ENCODE measurements around the gene TMEM132D.

The TMEM132D gene

DNA sequence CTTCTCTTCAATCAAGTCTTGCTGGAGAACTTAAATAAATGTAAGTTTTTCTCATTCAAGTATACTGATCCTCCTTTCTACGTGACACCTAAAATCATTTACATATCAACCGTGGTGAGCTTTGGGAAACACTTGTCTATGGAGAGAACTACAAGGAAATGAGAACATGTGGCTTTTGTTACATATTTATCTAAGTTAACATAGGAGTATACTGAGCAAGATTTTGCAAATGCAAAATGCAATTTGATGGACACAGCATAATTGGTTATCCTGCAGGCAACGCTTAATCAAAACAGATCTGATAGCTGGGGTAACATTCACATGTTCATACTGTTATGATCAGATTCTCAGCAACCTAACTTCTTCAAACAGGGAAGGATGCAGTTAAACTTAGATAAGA, 376.3 kb downstream of the TMEM132D start:
- no peak for DNase-seq

DNA sequence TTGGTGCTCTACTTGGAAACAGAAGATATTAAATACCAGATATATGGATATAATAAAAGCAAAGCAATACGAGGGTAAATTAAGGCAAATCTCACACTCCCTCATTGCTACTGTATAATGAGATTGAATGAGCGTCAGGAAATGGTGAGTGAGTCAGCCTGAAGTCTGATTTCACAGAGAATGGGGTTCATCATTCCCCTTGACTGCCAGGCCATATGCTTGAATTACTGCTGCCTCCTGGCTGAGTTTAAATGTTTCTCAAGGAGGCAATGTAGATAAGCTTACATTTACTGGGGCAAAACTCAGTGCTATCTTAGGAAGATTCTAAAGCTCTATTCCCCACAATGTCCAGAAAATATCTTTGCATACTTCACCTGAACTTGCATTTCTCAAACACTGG, 380.2 kb downstream of the TMEM132D start:
- no peak for DNase-seq

DNA sequence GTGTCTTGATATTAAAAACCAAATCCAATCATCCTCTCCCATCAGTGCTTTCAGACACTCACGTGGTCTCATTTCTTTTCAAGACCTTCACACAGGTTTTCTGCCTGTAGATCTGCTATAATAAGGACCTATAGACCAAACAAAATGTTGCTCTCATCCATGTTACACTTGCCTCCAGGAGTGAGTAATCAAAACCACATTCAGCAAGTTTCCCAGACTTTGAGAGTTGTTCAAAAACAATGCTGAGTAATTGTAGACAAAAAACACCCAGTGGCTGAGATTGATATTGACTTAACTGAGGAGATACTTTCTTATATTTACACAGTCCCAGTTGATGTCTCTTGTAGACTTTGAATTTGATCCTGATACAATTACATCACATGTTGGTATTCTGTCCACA, 383.1 kb downstream of the TMEM132D start:
- no peak for DNase-seq

DNA sequence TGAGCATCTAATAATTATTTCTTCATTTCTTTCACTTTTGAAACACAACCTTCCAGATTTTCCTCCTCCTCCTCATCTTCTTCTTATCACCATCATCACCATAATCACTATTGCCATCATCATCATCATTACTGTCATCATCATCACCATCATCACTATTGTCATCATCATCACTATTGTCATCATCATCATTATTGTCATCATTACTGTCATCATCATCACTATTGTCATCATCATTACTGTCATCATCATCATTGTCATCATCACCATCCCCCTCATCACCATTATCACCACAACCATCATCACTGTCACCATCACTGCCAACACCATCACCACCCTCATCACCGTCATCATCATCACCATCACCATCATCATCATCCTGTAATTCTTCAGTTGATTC, 400.0 kb downstream of the TMEM132D start:
- no peak for DNase-seq

DNA sequence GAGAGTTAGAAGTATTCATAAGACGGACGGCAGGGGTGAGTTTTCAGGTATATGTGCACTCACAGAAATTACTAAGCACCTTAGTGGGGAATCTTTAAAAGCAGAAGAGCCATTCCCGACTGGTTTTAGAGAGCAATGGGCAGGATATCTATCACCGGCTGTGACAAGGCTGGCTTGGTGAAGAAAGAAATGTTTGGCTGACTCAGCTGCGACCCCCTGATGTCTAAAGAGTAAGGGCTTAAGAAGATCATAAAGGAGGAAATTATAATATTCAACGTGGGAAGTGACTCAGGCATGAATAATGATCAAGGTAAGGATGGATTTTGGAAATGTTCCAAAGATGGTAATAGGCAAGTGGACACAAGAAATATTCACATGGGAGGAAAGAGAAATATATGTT, 407.6 kb downstream of the TMEM132D start:
- no peak for DNase-seq

DNA sequence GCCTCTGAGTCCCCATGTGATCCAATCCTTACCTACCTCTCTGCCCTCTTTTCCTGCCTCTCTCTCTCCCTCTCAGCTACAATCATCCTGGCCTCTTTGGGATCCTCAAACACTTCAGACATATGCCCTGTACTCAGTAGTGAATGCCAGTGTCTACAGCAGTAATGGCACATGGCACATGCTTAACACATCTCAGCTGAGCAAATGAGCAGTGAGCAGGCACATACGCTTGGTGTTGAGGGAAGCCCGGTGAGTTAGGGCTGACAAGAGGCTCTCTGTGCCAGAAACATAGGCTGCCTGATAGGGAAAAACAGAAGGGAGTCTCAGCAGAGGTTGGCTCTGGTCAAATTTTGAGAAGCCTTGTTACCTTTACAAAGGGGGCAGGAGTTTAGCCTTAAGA, 409.1 kb downstream of the TMEM132D start:
- DNase-seq, result no peak

DNA sequence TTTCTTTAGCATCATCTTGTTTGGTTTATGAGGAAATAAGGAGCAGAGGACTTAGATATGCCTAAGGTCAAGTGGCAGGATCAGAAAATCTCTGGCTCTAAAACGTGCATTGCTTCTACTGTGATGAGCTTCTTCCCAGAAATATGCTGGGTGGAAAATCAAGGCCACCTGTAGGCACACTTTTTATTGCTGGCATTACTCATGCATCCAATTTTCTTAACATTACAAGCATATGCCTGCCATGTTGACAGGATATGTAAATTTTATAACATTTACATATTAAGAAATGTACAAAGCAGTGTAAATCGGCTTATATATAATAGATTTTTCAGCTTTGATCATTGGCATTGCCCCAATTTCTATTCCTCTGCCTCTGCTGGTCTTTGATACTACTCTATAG, 409.6 kb downstream of the TMEM132D start:
- DNase-seq, result no peak

DNA sequence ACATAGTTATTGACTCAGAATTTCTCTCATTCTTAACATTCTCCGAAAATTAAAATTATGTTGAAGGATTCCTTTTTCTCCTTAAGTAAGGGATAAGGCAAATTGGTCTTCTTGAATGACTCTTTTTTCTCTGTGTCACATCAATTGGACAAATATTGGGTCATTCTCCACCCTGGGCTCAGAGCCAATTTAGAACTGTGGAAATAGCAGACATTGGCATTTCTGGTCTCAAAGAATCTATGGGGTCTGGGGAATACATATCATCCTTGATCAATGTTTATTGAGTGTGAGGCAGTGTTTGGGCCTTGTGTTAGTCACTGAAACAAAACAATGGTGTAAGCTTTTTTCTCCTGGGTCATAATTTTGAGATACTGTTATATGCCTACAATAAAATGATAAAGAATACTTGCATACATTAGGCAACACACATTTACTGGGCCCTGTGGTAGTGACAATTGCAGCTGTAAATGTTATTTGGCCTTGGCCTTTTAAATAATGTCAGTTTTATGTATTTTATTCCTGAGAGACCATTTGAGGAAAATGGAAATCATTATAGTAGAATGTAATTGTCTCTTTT, 414.6 kb downstream of the TMEM132D start:
- DNase-seq, result no peak

DNA sequence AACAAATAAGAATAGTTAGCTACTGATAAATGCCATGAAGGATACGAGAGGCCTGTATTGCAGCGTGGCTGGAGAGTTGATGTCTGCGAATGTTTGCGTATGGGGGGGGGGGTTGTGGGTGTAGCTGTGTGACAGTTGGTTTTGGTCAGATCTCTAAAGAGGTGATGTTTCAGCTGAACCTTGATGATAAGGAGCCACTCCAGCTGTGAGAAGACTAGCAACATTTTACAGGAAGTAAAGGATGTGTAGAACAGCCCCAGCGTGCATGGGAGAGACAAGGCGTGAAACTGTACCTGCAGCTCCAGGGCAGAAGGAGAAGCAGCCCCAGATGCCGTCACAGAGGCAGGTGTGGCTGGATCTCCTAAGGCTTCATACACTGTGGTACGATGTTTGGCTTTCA, 416.9 kb downstream of the TMEM132D start:
- no peak for DNase-seq

DNA sequence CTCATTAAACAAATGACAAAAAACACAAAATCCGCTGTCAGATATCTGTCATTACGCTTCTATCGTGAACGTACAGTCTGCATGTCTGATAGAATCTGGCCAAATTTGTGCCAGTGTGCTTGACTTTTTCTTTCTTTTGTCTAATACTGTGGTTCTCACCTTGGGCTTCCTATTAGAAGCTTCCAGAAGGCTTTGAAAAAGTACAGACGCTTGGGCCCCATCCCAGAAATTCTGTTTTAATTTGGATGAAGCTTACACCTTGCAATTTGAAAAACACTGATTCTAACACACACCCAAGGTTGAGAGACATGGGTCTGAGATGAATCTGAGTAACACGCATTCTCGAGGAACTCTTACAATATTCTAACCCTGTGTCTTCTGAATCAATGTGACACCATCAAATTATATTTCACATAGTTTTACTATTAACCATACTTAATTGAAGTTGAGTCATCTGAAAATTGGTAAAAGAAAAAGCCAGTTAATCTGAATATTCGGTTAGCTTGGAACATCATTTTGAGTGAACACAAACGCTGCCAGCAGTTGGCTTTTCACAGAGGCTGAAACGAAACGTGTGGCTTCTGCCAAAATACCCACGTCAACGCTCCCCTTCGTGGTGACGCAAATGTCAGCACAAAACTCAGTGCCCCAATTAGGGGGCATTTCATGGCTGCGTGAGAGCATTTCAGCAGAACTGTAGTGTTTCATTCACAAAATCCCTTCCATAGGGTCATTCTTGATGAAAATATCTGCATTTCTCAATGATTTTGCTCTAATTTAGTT, 420.5 kb downstream of the TMEM132D start:
- no peak for DNase-seq

DNA sequence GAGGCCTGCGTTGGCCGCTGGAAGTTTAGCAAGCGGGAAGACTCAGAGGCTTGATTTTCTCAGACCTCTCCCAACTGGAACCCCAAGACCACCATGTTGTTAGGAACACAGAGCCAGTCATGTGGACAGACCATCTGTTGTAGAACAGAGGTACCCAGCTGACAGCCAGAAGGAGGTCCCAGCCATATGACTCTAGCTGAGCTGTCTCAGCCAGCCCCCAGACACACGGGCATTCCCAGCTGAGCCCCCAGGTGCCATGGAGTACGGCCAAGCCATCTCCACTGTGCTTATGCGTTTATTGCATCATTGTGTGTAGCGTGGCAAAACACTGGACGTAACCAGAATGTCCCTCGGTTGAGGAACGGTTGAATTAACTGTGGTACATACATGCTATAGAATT, 421.9 kb downstream of the TMEM132D start:
- DNase-seq, result no peak

DNA sequence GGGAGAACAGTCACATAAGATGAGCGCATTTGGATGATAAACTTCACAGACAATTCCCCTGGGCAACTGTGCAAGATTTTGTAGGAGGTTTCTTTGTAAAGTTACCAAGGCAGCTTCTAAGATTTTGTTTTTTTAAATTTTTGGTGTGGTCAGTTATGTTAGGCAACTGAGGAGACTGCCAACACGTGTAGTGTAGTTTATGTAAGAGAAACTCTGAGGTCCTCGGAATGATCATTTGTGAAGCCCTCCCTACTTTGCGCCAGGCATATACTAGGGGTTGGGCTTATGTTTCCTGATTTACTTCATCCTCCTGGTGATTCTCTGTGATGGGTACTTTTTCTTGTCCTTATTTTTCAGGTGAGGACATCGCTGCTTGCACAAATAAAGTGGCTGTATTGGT, 433.6 kb downstream of the TMEM132D start:
- DNase-seq, result no peak

DNA sequence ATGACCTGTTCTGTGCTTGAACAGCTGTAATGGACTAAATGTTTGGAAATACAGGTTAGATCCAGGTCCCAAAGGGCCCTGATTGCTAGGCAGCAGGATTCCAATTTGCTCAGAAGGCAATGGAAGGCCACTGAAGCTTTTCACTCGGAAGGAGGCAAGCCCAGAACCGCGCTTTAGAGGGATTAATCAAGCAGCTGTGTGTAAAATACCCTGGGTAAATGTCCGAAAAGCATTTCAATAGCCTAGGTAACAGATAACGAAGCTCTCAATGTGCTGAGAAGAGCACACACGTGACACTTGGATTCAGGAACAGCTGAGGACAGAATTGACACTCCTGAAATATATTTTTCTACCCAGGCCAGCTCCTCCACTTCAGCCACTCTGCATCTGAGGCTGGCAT, 436.1 kb downstream of the TMEM132D start:
- DNase-seq, result no peak

DNA sequence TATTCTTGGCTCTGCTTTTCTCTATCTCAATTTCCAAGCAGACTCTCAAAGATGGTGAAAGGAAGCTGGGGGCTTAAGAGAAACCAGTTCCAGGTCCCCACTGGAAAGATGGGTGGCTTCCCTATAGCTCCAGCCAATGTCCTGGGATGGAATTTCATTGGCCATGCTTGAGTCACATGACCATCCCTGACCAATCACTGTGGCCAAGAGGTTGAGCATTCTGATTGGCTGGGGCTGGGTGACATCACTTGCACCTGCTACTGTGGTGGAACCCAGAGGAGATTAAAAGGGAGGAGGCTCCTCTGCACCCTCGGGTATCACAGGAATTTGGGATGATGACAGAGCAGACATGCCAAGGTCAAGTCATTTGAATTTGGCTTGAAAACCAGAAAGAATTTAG, 436.5 kb downstream of the TMEM132D start:
- no peak for DNase-seq

DNA sequence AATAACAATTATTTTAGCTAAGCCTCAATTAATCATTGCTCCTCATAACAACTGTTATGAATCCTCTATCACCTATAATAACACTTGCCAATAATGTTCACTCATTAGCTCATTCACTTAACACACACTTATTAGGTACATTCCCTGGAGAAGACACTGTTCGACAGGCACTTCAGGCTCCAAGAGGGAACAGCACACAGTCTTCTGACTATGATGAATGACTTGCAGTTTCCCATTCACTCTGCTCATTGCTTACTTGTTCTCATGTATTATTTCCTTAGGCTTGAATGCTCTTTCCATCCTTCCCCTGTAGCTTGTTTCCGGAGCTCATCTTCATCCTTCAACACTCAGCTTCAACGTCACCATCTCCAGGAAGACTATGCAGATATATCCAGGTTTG, 437.3 kb downstream of the TMEM132D start:
- DNase-seq, result no peak

DNA sequence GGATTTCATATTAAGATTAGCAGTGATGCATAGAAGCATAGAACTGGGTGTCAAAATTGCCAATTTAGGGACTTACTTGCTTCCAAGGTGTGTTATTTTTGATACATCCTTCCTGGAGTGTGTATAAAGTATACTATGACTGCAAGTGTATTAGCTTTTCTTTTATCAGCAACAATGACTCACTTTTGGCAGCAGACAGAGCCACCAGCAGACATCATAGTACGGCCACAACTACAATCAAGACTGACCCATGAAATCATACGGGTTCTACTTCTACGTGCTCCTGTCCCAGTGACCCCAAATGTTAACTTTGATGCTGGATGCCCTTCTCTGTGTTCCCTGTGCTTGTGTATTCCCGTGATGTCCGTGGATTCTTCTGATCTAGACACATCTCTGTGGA, 443.9 kb downstream of the TMEM132D start:
- no peak for DNase-seq

DNA sequence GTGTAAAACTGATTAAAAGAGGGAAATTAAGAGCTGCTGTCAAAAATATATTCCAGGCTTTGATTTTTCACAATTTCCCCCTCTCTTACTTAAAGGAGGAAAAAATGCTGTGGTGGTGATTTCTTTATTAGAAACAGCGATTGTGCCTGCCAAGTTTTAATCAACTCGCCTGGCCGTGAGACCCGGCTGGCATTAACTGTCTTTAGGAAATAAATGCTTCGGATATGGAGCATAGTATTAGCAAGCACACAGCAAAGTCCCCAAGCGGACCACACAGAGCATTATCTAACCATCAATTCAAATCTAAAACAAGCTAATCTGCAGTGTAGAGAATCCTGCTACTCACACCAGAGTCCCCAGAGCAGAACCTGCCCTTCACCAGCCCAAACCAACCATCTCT, 457.1 kb downstream of the TMEM132D start:
- no peak for DNase-seq

DNA sequence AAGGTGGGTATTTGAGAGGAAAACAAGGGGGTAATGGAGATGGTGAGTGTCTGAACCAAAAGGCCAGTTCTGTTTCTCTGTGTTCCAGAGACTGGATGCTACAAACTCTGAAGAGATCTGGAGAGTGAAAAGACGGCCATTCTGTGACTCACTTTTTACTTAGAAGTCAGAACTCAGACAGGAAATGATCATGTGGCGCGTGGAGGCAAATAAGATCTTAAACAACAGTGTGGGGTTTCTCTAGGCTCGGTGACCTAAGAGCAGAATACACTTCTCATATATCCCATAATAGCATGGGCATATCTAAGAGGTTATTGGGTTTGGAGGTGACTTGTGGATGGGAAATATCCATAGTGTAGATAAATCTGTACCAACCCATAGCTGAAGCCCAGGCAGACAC, 463.5 kb downstream of the TMEM132D start:
- no peak for DNase-seq

DNA sequence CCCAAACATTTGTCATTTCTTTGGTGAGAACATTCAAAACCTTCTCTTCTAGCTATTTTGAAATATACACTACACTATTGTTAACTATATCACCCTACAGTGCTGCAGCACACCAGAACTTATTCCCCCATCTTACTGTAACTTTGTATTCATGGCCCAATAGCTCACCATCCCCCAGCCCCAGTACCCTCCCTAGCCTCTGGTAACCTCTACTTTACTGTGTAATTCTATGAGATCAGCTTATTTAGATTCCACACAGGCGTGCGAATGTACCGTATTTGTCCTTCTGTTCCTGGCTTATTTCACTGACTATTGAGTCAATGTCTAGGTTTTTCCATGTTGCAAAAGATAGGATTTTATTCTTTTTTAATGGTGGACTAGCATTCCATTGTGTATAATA, 469.0 kb downstream of the TMEM132D start:
- DNase-seq, result no peak

DNA sequence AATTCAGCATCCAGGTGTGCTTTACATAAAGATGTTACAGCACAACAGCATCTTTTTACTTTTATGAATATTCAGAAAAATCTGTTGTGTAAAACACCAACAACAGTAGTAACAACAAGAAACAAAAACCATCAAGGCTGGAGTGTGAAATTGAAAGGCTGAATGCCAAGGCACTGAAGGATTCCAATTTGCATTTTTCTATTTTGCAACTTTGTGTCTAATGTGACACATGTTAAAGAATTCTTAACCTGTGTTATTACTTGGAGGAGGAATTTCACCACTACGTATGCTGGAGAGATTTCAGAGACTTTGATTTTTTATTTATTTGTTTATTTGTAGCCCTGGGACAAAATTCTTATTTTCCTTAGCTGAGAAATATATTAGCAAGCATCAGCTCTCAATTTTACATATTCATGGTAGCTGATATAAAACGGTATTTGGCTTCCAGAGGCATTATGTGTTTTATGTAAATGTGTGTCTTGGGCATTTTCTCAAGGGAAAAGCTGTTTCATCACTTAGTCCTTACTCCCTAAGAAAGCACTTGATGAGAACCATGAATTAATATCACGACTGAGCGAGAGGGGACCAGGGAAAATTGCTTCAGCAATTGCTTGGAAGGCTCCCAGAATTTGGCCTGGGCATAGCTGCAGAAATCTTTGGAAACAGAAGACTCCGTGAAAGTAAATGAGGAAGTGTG, 475.4 kb downstream of the TMEM132D start:
- DNase-seq, result no peak

DNA sequence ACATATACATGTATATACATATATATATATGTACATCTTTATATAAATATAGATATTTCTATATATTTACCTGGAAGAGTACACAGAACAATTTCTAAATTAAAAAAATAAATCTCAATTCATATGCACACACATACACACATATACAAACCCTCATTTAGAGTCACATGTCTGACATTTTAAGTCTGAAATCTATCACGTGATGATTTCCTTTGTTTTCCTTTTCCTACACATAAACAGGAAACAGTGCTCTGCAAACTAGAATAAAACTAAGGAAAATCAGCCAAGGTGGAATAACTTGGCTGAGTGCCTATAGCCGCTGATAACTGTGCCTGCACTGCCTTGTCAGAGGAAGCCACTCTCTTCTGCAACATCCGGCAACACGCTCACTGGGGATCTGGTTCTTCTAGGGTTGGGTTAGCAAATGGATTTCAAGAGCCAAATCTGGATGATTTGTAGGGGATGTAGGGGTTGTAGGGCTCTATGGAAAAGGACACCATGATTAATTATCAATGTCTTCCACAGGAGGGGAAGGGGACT, 480.7 kb downstream of the TMEM132D start:
- DNase-seq, result no peak

DNA sequence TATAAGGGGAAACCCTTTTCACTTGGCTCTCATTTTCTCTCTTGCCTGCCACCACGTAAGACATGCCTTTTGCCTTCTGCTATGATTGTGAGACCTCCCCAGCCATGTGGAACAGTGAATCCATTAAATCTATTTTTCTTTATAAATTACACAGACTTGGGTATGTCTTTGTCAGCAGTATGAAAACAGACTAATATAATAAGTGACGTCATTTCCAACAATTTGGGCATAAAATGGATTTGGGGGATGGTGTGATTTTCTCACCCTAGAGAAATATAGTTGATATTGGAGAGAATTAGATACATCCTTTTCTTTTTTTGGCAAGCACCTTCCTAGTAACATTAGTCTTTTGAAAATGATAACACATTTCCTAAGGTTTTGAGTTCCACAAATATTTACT, 490.5 kb downstream of the TMEM132D start:
- DNase-seq, result no peak

DNA sequence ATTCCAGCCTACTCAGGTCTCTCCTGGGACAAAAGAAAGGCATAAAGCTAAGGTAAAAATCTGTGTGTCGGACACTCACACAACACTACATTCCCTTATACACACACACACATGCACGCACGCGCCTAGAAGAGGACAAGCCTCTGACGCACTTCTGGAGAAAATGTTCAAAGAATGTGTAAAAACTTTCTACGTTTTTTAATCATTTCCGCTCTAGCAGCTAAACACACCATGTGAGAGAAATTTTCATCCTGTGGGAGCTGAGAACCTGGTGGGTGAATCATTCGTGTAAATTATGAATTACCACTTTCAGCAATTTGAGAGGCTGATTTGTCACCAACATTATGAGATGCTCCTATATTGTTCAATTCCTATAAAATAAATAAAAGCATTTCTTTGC, 494.5 kb downstream of the TMEM132D start:
- no peak for DNase-seq

DNA sequence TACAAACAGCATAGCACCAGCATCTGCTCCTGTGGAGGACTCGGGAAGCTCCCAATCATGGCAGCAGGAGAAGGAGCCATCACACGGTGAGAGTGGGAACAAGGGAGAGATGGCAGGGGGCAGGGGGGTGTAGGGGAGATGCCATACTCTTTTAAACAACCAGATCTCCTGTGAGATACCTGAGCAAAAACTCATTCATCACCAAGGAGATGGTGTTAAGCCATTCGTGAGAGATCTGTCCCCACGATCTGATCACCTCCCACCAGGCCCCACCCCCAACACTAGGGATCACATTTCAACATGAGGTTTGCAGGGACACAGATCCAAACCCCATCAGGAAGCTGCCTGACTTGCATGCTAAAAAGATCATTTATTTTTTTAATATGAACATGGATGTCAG, 499.3 kb downstream of the TMEM132D start:
- DNase-seq, result no peak

Measured in GF-D8 (cell line).